Chondrocyte (in vitro differentiated cells): ENCODE data around the gene RBM11. TPM values are rescaled to one million over a fixed set of nuclear protein-coding genes. Genes with fewer than 3 reads are reported as not detected.

Experiments
- DNase-seq: peaks from one replicate; pipeline ENCODE4 v3.0.0; 2021; ENCODE audit warnings: mixed read lengths, low spot score
- H3K27ac Mint-ChIP-seq: one replicate; pipeline ENCODE4 v1.8.0; 2021; ENCODE audit warnings: mild to moderate bottlenecking, moderate library complexity, mixed read lengths; ENCODE audit not compliant: unreplicated experiment
- H3K27me3 Mint-ChIP-seq: 2 replicates; pipeline ENCODE4 v1.8.0; 2021; ENCODE audit warnings: low read depth, mixed read lengths
- H3K36me3 Mint-ChIP-seq: 2 replicates; pipeline ENCODE4 v1.8.0; 2021; ENCODE audit warnings: low read depth, mixed read lengths
- H3K4me1 Mint-ChIP-seq: 2 replicates; pipeline ENCODE4 v1.8.0; 2021; ENCODE audit warnings: low read depth, mild to moderate bottlenecking, mixed read lengths
- H3K4me3 Mint-ChIP-seq: one replicate; pipeline ENCODE4 v1.8.0; 2021; ENCODE audit warnings: mild to moderate bottlenecking, moderate library complexity, mixed read lengths; ENCODE audit not compliant: unreplicated experiment
- H3K9me3 Mint-ChIP-seq: 2 replicates; pipeline ENCODE4 v1.8.0; 2021; ENCODE audit warnings: low read depth, mixed read lengths
- total RNA-seq: library from RNA; stranded (reverse); gene quantifications from 3 replicates; pipeline ENCODE4 v1.2.1, GENCODE V29; 2021
- TF ChIP-seq, protein P1 (sequence below): fragments of 200-600 bp; sonication (generic); IDR thresholded peaks from 2 replicates; pipeline ENCODE4 v1.5.0; 2021; ENCODE audit warnings: antibody characterized with exemption, mild to moderate bottlenecking, moderate library complexity

Gene RBM11
- total RNA-seq, 1 donor from 2014 or later, result not detected

DNA sequence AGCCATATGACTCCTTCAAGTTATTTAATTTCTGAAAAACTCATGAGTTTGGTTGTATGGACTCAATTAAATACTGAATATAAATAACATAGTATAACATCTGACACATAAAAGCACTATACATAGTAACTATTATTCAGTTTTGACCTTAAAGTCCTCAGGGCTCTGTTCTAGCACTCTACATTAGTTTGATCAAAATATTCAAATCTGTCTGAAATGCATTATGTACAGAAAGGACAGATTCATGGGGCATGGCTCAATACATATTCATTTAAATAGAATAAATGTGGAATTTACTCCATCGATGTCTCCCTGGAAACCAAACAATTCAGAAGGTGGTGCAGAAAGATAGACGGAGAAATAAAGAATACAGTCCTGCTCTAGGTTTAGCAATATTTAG is 49.1 kb downstream of the RBM11 start:
- TF ChIP-seq, protein P1, sequence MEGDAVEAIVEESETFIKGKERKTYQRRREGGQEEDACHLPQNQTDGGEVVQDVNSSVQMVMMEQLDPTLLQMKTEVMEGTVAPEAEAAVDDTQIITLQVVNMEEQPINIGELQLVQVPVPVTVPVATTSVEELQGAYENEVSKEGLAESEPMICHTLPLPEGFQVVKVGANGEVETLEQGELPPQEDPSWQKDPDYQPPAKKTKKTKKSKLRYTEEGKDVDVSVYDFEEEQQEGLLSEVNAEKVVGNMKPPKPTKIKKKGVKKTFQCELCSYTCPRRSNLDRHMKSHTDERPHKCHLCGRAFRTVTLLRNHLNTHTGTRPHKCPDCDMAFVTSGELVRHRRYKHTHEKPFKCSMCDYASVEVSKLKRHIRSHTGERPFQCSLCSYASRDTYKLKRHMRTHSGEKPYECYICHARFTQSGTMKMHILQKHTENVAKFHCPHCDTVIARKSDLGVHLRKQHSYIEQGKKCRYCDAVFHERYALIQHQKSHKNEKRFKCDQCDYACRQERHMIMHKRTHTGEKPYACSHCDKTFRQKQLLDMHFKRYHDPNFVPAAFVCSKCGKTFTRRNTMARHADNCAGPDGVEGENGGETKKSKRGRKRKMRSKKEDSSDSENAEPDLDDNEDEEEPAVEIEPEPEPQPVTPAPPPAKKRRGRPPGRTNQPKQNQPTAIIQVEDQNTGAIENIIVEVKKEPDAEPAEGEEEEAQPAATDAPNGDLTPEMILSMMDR, result no peak
- no peak for DNase-seq
- no peaks in the 10 kb centered on the region for H3K4me1 Mint-ChIP-seq
- no peak overlapping the region for H3K27ac Mint-ChIP-seq
- H3K36me3 Mint-ChIP-seq, result no peaks in the 10 kb centered on the region
- H3K27me3 Mint-ChIP-seq, result peaks cover 15% of the 10 kb centered on the region
- H3K9me3 Mint-ChIP-seq, result no peaks in the 10 kb centered on the region
- no peak overlapping the region for H3K4me3 Mint-ChIP-seq

DNA sequence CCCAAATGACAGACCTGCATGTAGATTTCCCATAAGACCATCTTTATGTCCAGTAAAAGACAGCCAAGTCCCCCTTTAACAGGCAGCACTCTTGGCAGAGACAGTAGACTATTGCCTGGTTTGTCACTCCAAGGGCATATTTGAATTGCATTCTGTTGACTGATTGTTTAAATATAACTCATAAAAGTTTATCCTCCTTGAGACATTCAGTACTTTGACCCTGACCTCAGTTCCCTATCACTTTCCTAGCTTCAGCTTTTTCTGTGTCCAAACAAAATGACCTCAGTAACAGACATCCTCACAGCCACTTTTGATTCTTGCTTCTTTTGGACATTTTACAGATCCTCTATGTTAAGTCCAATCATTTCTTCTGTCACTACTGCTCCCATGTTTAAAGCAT is 51.1 kb downstream of the RBM11 start:
- Mint-ChIP-seq H3K4me1 (no peaks in the 10 kb centered on the region), H3K9me3 (no peaks in the 10 kb centered on the region), H3K27ac (no peak overlapping the region), H3K36me3 (no peaks in the 10 kb centered on the region), H3K27me3 (peaks cover 15% of the 10 kb centered on the region), H3K4me3 (no peak overlapping the region)
- TF ChIP-seq, protein P1, result no peak
- no peak for DNase-seq

DNA sequence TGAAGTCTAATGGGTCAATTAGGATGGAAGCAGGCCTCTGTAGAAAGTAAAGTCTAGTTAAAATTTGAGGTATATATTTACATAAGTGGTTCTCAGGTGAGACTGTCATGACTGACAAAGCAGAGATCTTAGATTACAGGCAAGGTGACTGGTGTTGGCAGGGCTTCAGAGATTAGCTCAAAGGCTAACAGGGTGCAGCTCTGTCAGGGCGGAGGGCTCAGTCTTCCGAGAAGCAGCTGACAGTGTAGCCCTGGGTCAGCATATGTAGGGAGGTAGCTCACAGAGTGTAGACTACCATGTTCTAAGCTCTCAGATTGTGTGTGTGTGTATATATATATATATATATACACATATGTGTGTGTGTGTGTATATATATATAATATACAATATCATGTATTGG is 54.7 kb downstream of the RBM11 start:
- no peaks in the 10 kb centered on the region for H3K4me1 Mint-ChIP-seq
- DNase-seq, result no peak
- TF ChIP-seq, protein P1, result no peak
- no peak overlapping the region for H3K4me3 Mint-ChIP-seq
- no peaks in the 10 kb centered on the region for H3K27me3 Mint-ChIP-seq
- no peaks in the 10 kb centered on the region for H3K36me3 Mint-ChIP-seq
- H3K27ac Mint-ChIP-seq, result no peak overlapping the region
- no peaks in the 10 kb centered on the region for H3K9me3 Mint-ChIP-seq

DNA sequence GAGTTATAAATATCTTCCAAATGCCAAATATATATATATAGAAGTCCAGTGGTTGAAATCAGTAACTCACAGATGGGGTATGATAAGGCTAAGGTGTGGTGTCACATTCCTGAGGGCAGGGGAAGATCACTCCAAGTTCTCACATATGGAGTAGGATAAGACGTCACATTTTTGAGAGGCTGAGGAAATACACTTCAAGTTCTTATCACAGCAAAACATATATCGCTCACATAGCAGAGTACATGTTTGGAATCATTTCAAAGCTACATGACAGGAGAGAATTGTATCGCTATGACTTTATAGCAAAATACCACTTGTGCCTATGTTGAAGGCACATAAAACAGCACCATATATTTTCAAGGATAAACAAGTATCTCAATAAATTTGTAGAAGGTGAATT is 55.1 kb downstream of the RBM11 start:
- Mint-ChIP-seq H3K4me1 (no peaks in the 10 kb centered on the region), H3K27ac (no peak overlapping the region), H3K9me3 (no peaks in the 10 kb centered on the region), H3K36me3 (no peaks in the 10 kb centered on the region), H3K27me3 (no peaks in the 10 kb centered on the region), H3K4me3 (no peak overlapping the region)
- DNase-seq, result no peak
- TF ChIP-seq, protein P1, result no peak

DNA sequence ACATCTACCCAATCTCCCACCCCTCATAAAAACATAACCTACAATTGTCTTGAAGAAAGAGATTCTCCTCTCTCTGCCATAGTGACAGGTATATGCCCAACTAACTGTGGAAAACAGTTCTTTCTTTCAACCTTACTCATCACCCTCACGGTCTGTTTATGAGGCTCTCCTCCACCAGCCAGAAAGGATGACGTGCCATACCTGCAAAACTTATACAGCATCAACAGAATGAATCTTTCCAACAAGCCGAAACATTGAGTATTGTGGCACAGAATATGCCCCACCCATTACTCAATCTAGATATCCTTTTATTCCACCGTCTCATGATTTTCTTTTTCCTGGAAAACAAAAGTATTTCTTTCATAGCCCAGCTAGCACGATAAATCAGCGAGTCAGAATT is 55.7 kb downstream of the RBM11 start:
- Mint-ChIP-seq H3K4me1 (no peaks in the 10 kb centered on the region), H3K27ac (no peak overlapping the region), H3K36me3 (no peaks in the 10 kb centered on the region), H3K9me3 (no peaks in the 10 kb centered on the region), H3K27me3 (no peaks in the 10 kb centered on the region), H3K4me3 (no peak overlapping the region)
- DNase-seq, result no peak
- TF ChIP-seq, protein P1, result no peak
